HFFc6 (cell line): ENCODE measurements around the gene SH2D5. TPM values are rescaled to one million over a fixed set of nuclear protein-coding genes. Genes with fewer than 3 reads are reported as not detected.
A peak's percentile ranks its signal among the peaks of the same experiment; 100 is the strongest.

Experiments
- DNase-seq: peaks from one replicate; pipeline ENCODE4 v3.0.0-alpha.2; 2018
- H3K27ac Mint-ChIP-seq: 2 replicates; pipeline ENCODE4 v1.8.0; 2020; ENCODE audit warnings: mild to moderate bottlenecking, mixed read lengths
- H3K27me3 Mint-ChIP-seq: 2 replicates; pipeline ENCODE4 v1.8.0; 2021; ENCODE audit warnings: mild to moderate bottlenecking, moderate library complexity, mixed read lengths; ENCODE audit not compliant: insufficient read depth
- H3K36me3 Mint-ChIP-seq: 2 replicates; pipeline ENCODE4 v1.8.0; 2021; ENCODE audit warnings: low read depth, mixed read lengths
- H3K4me1 Mint-ChIP-seq: 2 replicates; pipeline ENCODE4 v1.8.0; 2020; ENCODE audit warnings: low read depth, mixed read lengths
- H3K4me3 Mint-ChIP-seq: 2 replicates; pipeline ENCODE4 v1.8.0; 2020; ENCODE audit warnings: mild to moderate bottlenecking, moderate library complexity, mixed read lengths
- H3K9me3 Mint-ChIP-seq: 2 replicates; pipeline ENCODE4 v1.8.0; 2020; ENCODE audit warnings: mild to moderate bottlenecking, mixed read lengths
- total RNA-seq, 6 experiments: library from RNA; stranded (reverse); fragmentation: NEBNext Ultra II Directional; extraction: Animal tissue kit (Norgen Biotek cat#: 25700); gene quantifications; 2 replicates in 1 of 6; 3 replicates in 5 of 6; pipeline ENCODE4 v1.2.3, GENCODE V29; 2021
- TF ChIP-seq, protein P1 (sequence below): fragments of 200-600 bp; sonication (generic); IDR thresholded peaks from 2 replicates; pipeline ENCODE4 v1.5.0; 2021; ENCODE audit warnings: antibody characterized with exemption, mild to moderate bottlenecking

Gene SH2D5
- total RNA-seq, 6 experiments from 2014 or later = 12.0 to 15.9 (median 13.2) TPM

DNA sequence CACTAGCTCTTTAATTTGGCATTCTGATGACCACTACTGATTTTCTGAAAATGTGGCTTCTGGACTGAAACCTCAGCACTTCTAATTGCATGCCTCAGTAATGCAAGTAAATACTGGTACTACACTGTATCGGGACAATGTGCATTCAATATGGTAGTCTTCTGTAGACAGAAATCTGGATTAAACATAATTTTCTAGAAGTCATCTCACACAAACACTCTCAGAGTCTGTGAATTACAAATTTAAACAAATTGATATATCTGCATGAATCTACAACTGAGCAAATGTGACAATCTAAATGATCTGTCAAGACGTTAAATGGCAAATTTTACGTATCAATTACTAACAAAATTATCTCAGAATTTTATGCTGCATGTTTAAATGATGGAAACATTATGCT is 30.9 kb upstream of the SH2D5 start:
- TF ChIP-seq, protein P1, sequence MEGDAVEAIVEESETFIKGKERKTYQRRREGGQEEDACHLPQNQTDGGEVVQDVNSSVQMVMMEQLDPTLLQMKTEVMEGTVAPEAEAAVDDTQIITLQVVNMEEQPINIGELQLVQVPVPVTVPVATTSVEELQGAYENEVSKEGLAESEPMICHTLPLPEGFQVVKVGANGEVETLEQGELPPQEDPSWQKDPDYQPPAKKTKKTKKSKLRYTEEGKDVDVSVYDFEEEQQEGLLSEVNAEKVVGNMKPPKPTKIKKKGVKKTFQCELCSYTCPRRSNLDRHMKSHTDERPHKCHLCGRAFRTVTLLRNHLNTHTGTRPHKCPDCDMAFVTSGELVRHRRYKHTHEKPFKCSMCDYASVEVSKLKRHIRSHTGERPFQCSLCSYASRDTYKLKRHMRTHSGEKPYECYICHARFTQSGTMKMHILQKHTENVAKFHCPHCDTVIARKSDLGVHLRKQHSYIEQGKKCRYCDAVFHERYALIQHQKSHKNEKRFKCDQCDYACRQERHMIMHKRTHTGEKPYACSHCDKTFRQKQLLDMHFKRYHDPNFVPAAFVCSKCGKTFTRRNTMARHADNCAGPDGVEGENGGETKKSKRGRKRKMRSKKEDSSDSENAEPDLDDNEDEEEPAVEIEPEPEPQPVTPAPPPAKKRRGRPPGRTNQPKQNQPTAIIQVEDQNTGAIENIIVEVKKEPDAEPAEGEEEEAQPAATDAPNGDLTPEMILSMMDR = no peak
- no peak for DNase-seq
- Mint-ChIP-seq H3K4me3 (no peak overlapping the region), H3K27ac (no peak overlapping the region), H3K36me3 (peaks cover 43% of the 10 kb centered on the region), H3K9me3 (no peaks in the 10 kb centered on the region), H3K27me3 (peaks cover 2% of the 10 kb centered on the region; the same call in 1 of the 2 replicates), H3K4me1 (no peaks in the 10 kb centered on the region)

DNA sequence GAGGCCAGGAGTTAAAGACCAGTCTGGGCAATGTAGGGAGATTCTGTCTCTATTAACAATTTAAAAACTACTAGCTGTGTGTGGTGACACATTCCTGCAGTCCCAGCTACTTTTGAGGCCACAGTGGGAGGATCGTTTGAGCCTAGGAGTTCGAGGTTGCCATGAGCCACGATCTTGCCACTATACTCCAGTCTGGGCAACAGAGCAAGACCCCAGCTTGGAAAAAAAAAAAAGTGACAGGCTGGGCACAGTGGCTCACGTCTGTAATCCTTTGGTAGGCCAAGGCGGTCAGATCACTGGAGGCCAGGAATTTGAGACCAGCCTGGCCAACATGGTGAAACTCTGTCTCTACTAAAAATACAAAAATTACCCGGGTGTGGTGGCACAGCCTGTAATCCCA is 27.8 kb upstream of the SH2D5 start:
- Mint-ChIP-seq H3K36me3 (peaks cover 50% of the 10 kb centered on the region), H3K27ac (no peak overlapping the region), H3K9me3 (no peaks in the 10 kb centered on the region), H3K4me1 (no peaks in the 10 kb centered on the region), H3K27me3 (no peaks in the 10 kb centered on the region), H3K4me3 (no peak overlapping the region)
- TF ChIP-seq, protein P1 = no peak
- DNase-seq = no peak

DNA sequence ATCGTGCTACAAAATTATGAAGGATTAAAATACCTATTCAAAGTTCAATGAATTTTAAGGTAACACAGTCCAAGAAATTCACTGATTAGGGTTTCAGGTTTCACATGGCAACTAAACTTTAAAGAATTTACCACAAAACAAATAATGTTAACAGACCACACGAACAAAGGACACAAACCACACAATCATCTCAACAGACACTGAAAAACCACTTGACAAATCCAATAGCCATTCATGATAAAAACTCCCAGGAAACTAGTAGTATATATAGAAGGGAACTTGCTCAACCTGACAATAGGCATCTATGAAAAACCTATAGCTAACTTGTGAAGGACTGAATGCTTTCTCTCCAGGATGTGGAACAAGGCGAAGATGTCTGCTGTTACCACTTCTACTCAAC is 21.1 kb upstream of the SH2D5 start:
- TF ChIP-seq, protein P1 = no peak
- Mint-ChIP-seq H3K27ac (peak overlapping the region; percentile 60), H3K9me3 (no peaks in the 10 kb centered on the region), H3K36me3 (peaks cover 26% of the 10 kb centered on the region), H3K4me3 (0 out of 2 replicates have a peak overlapping the region, but pooled peaks have one; percentile 2), H3K4me1 (peaks cover 17% of the 10 kb centered on the region), H3K27me3 (0 out of 2 replicates have a peak, but pooled peaks cover 1% of the 10 kb centered on the region)
- peak; percentile 37 for DNase-seq

DNA sequence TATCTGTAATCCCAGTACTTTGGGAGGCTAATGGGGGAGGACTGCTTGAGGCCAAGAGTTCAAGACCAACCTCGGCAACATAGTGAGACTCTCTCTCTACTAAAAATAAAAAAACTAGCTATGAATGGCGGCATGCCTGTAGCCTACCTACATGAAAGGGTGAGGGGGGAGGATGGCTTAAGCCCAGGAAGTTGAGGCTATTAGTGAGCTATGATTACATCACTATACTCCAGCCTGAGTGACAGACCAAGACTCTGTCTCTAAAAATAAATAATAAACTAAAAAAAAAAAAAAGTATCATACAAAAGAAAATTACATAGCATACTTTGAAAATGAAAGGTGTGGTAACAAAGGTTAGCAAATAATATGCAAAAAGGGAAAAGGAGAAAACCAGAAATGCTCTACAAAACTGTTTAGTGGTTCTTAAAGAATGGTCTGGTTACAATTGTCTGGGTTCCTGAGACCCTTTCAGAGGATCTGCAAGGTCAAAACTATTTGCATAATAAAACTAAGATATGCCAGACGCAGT is 19.0 kb upstream of the SH2D5 start:
- Mint-ChIP-seq H3K9me3 (no peaks in the 10 kb centered on the region), H3K36me3 (peaks cover 29% of the 10 kb centered on the region), H3K4me1 (peaks cover 17% of the 10 kb centered on the region), H3K27ac (no peak overlapping the region), H3K4me3 (no peak overlapping the region), H3K27me3 (0 out of 2 replicates have a peak, but pooled peaks cover 1% of the 10 kb centered on the region)
- TF ChIP-seq, protein P1 = no peak
- DNase-seq = no peak

- Mint-ChIP-seq H3K36me3 (peaks cover 61% of the 10 kb centered on the region), H3K9me3 (no peaks in the 10 kb centered on the region), H3K27ac (no peak overlapping the region; the same call in 1 of the 2 replicates), H3K27me3 (no peaks in the 10 kb centered on the region; the same call in 1 of the 2 replicates), H3K4me1 (peaks cover 58% of the 10 kb centered on the region), H3K4me3 (no peak overlapping the region)
- DNase-seq = no peak
- TF ChIP-seq, protein P1 = no peak
These were observed 10.2 kb upstream of the SH2D5 start for GRCh38 chr1:20742671-20743070.
